CD14-positive monocyte (primary cell): ENCODE results near the gene NEGR1. TPM values are rescaled to one million over a fixed set of nuclear protein-coding genes. Genes with fewer than 3 reads are reported as not detected.

Experiments
- DNase-seq, 3 donors: peaks; one replicate each; pipeline ENCODE4 v3.0.0-alpha.2; 2011 to 2022
- H2AFZ ChIP-seq: 2 replicates; pipeline ENCODE4 v1.6.0; 2012; ENCODE audit warnings: mild to moderate bottlenecking, low read depth, low read length, inconsistent platforms; ENCODE audit not compliant: insufficient read depth, poor library complexity, severe bottlenecking
- H3K27ac ChIP-seq, 2 donors: 1 replicate in 1 of 2; 2 replicates in 1 of 2; pipeline ENCODE4 v1.5.1; 2012 to 2013; ENCODE audit warnings: low read length in 2 of 2, control low read depth in 1 of 2, inconsistent platforms in 1 of 2, low read depth in 1 of 2, mild to moderate bottlenecking in 1 of 2
- H3K27me3 ChIP-seq, 2 donors: one replicate each; pipeline versions ENCODE4 v1.6.0 to v1.6.1; 2011 to 2013; ENCODE audit warnings: low read length in 2 of 2; ENCODE audit not compliant: control insufficient read depth in 2 of 2, insufficient read depth in 2 of 2
- H3K36me3 ChIP-seq, 2 donors: replicated peaks in 1 of 2; 1 replicate in 1 of 2; 2 replicates in 1 of 2; pipeline versions ENCODE4 v1.5.1 to v1.6.1; 2012 to 2013; ENCODE audit warnings: low read length in 2 of 2, control low read depth in 1 of 2, inconsistent platforms in 1 of 2, mild to moderate bottlenecking in 1 of 2; ENCODE audit not compliant: insufficient read depth in 2 of 2, control insufficient read depth in 1 of 2
- H3K4me1 ChIP-seq, 2 donors: 1 replicate in 1 of 2; 2 replicates in 1 of 2; pipeline versions ENCODE4 v1.5.1 to v1.6.1; 2012 to 2013; ENCODE audit warnings: low read length in 2 of 2, control low read depth in 1 of 2, inconsistent platforms in 1 of 2, mild to moderate bottlenecking in 1 of 2, moderate library complexity in 1 of 2; ENCODE audit not compliant: insufficient read depth in 2 of 2, control insufficient read depth in 1 of 2
- H3K4me2 ChIP-seq: replicated peaks from 2 replicates; pipeline ENCODE3; 2012; ENCODE audit warnings: low read length, moderate library complexity, mild to moderate bottlenecking; ENCODE audit not compliant: poor library complexity, severe bottlenecking; ENCODE audit errors: extremely low read depth
- H3K4me3 ChIP-seq, 3 experiments: fragments of 200-600 bp in 1 of 3; sonication (generic) in 1 of 3; replicated peaks in 1 of 3; 1 replicate in 2 of 3; 2 replicates in 1 of 3; pipeline ENCODE4 v1.5.1; 2011 to 2013; ENCODE audit warnings: low read length in 3 of 3, mild to moderate bottlenecking in 3 of 3, control low read depth in 2 of 3, low read depth in 2 of 3, inconsistent platforms in 1 of 3, moderate library complexity in 1 of 3
- H3K79me2 ChIP-seq: 2 replicates; pipeline ENCODE4 v1.6.0; 2012; ENCODE audit warnings: mild to moderate bottlenecking, control low read depth, inconsistent platforms, low read length, moderate library complexity; ENCODE audit not compliant: insufficient read depth
- H3K9ac ChIP-seq: 2 replicates; pipeline ENCODE4 v1.6.0; 2017; ENCODE audit warnings: low read length, mild to moderate bottlenecking; ENCODE audit not compliant: insufficient read depth, poor library complexity, severe bottlenecking
- H3K9me3 ChIP-seq, 2 donors: replicated peaks in 1 of 2; 1 replicate in 1 of 2; 2 replicates in 1 of 2; pipeline versions ENCODE4 v1.5.1 to v1.6.1; 2012 to 2013; ENCODE audit warnings: low read length in 2 of 2, control low read depth in 1 of 2; ENCODE audit not compliant: control insufficient read depth in 1 of 2, insufficient read depth in 1 of 2
- H4K20me1 ChIP-seq: 2 replicates; pipeline ENCODE4 v1.6.0; 2012; ENCODE audit warnings: mild to moderate bottlenecking, low read length, control low read depth, moderate library complexity; ENCODE audit not compliant: insufficient read depth
- H3K27ac Mint-ChIP-seq, 7 donors: one replicate each; pipeline ENCODE4 v1.8.0; 2020; ENCODE audit warnings: mild to moderate bottlenecking in 7 of 7, mixed read lengths in 7 of 7, moderate library complexity in 6 of 7, inconsistent platforms in 2 of 7
- H3K27me3 Mint-ChIP-seq, 3 donors: one replicate each; pipeline ENCODE4 v1.8.0; 2021 to 2022; ENCODE audit warnings: low read depth in 3 of 3, mild to moderate bottlenecking in 3 of 3, mixed read lengths in 3 of 3, moderate library complexity in 3 of 3, inconsistent platforms in 1 of 3
- H3K36me3 Mint-ChIP-seq, 2 donors: one replicate each; pipeline ENCODE4 v1.8.0; 2020; ENCODE audit warnings: mixed read lengths in 2 of 2, inconsistent platforms in 1 of 2, mild to moderate bottlenecking in 1 of 2
- H3K4me1 Mint-ChIP-seq: one replicate; pipeline ENCODE4 v1.8.0; 2020; ENCODE audit warnings: mild to moderate bottlenecking, mixed read lengths
- H3K4me3 Mint-ChIP-seq, 2 donors: one replicate each; pipeline ENCODE4 v1.8.0; 2020; ENCODE audit warnings: mild to moderate bottlenecking in 2 of 2, mixed read lengths in 2 of 2, moderate library complexity in 1 of 2
- H3K9me3 Mint-ChIP-seq, 7 donors: one replicate each; pipeline ENCODE4 v1.8.0; 2020 to 2022; ENCODE audit warnings: mixed read lengths in 7 of 7, mild to moderate bottlenecking in 6 of 7, moderate library complexity in 6 of 7, inconsistent platforms in 2 of 7
- CTCF ChIP-seq: fragments of 200-600 bp; IDR thresholded peaks from one replicate; pipeline ENCODE4 v1.8.0; 2022; ENCODE audit warnings: antibody characterized with exemption, mild to moderate bottlenecking
- intact Hi-C, 2 donors: fragments of 100-400 bp; cut with micrococcal nuclease; formaldehyde crosslinking; loops; one replicate each; pipeline versions ENCODE4 v1.15.0 to v1.15.1; 2023
- polyA plus RNA-seq, 3 donors: library from polyadenylated mRNA; depleted of rRNA in 1 of 3; unstranded in 2 of 3; stranded (reverse) in 1 of 3; fragments of 300-500 nt in 2 of 3; fragments of >200 nt in 1 of 3; fragmentation: Illumina TruSeq in 2 of 3; gene quantifications; 1 replicate in 2 of 3; 2 replicates in 1 of 3; pipeline ENCODE4 v1.2.3, GENCODE V29; 2012 to 2021

Gene NEGR1
- polyA plus RNA-seq, 3 donors: 0.03 to 0.15 (median 0.13) TPM

DNA sequence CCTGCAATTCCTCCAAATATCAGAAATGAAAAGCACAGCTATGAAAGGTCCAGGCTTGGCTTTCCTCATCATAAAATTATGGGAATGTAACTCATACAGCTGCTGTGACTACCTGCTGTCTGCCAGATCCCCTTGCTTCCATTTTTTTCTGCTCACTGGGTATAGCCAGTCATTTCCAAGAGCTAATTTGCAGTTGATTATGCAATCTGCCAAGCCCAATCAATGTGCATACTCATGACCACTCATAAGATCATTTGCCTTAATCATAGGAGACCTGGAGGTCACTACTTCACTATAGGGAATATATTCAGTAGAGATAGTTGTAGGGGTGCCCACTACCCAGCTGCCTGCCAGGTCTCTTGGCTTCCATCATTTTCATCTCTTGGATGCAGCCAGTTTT is 783.8 kb downstream of the NEGR1 start:
- Histone ChIP-seq H3K27ac (no peak overlapping the region), H4K20me1 (no peaks in the 10 kb centered on the region), H2AFZ (no peak overlapping the region), H3K27me3 (no peaks in the 10 kb centered on the region), H3K36me3 (no peaks in the 10 kb centered on the region), H3K9me3 (peaks cover 13 to 24% of the 10 kb centered on the region in 2 donors), H3K4me3 (no peak overlapping the region), H3K79me2 (no peaks in the 10 kb centered on the region), H3K4me1 (peaks cover 0 to 2% of the 10 kb centered on the region in 2 donors), H3K9ac (no peak overlapping the region), H3K4me2 (no peak overlapping the region)
- intact Hi-C loops: no loop called here
- no peak for TF ChIP-seq CTCF
- Mint-ChIP-seq H3K9me3 (peaks cover 3 to 20% (median 15%) of the 10 kb centered on the region in 7 donors), H3K4me3 (no peak overlapping the region), H3K4me1 (peaks cover 3% of the 10 kb centered on the region), H3K36me3 (no peaks in the 10 kb centered on the region), H3K27me3 (no peaks in the 10 kb centered on the region), H3K27ac (no peak overlapping the region)
- DNase-seq: no peak

GRCh38 chr1:71494163-71494562 is 788.2 kb downstream of the NEGR1 start:
- Mint-ChIP-seq H3K27ac (no peak overlapping the region), H3K27me3 (no peaks in the 10 kb centered on the region), H3K36me3 (no peaks in the 10 kb centered on the region), H3K4me3 (no peak overlapping the region), H3K4me1 (peaks cover 3% of the 10 kb centered on the region), H3K9me3 (peaks cover 0 to 12% (median 8%) of the 10 kb centered on the region in 7 donors)
- Histone ChIP-seq H3K4me3 (no peak overlapping the region), H3K27me3 (no peaks in the 10 kb centered on the region), H3K4me2 (no peak overlapping the region), H2AFZ (no peak overlapping the region), H3K79me2 (no peaks in the 10 kb centered on the region), H3K36me3 (no peaks in the 10 kb centered on the region), H3K27ac (no peak overlapping the region), H3K4me1 (no peaks in the 10 kb centered on the region), H3K9ac (no peak overlapping the region), H3K9me3 (peaks cover 4 to 9% of the 10 kb centered on the region in 2 donors), H4K20me1 (no peaks in the 10 kb centered on the region)
- TF ChIP-seq CTCF: no peak
- peak in 1 of 3 donors; percentile 4 for DNase-seq
- intact Hi-C loops: no loop called here
